GM12872 (cell line): ENCODE measurements around the gene FTCD.

Experiments
- TF ChIP-seq, protein P1 (sequence below): IDR thresholded peaks from 3 replicates; pipeline ENCODE4 v1.5.1; 2011; ENCODE audit warnings: low read depth, mild to moderate bottlenecking, low read length, moderate library complexity; ENCODE audit not compliant: insufficient read depth

FTCD gene

DNA sequence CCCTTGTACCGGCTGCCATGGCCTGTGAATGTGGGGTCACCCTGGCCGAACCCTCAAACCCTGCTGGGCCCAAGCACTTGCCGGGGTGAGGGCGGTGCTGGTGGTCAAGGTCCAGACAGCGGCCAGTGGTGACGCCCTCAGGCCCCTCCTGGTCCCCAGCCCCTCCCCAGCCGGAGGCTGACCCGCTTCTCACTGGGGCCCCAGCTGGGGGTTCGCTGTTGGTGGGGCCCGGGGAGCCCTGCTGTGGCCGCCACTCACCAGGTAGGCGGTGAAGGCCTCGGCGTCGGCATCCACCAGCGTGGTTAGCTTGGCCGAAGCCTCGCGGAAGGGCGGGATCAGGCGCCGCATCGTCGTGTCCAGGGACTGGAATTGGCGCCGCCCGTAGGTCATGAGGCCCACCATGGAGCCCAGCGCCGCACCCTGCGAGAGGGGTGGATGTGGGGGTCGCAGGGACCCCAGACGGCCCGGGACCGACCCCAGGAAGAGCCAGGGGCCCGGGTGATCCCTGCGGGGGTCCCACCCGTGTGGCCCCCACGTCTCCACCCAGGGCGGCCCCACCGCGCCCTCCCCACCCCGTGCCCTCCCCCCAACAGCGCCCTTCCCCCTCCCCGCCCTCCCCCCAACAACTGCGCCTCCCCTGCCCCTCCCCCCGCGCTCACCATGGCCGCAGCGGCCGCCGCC is 10.1 kb downstream of the FTCD start:
- TF ChIP-seq, protein P1, sequence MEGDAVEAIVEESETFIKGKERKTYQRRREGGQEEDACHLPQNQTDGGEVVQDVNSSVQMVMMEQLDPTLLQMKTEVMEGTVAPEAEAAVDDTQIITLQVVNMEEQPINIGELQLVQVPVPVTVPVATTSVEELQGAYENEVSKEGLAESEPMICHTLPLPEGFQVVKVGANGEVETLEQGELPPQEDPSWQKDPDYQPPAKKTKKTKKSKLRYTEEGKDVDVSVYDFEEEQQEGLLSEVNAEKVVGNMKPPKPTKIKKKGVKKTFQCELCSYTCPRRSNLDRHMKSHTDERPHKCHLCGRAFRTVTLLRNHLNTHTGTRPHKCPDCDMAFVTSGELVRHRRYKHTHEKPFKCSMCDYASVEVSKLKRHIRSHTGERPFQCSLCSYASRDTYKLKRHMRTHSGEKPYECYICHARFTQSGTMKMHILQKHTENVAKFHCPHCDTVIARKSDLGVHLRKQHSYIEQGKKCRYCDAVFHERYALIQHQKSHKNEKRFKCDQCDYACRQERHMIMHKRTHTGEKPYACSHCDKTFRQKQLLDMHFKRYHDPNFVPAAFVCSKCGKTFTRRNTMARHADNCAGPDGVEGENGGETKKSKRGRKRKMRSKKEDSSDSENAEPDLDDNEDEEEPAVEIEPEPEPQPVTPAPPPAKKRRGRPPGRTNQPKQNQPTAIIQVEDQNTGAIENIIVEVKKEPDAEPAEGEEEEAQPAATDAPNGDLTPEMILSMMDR: no peak

DNA sequence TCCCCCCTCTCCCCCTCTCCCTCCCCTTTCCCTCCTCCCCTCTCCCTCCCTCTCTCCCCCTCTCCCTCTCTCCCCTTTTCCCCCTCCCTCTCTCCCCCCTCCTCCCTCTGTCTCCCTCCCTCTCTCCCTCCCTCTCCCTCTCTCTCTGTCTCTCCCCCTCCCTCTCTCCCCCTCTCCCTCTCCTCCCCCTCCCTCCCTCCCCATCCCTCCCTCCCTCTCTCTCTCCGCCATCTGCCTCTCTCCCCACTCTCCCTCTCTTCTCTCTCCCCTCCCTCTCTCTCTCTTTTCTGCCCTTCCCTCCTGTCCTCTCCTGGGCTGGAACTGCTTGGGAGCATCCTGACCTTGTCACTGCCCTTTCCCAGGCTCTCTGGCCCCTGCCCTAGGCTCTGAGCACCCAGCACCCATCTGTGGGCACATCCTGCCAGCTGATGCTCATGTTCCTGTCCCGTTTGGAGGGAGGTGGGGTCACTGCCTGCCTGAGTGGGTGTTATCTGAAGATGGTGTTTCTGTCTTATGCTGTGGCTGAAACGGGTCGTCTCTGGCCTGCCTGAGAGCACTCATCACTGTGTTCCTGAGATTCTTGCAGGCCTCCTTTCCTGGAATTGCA is 10.8 kb downstream of the FTCD start:
- TF ChIP-seq, protein P1: no peak

DNA sequence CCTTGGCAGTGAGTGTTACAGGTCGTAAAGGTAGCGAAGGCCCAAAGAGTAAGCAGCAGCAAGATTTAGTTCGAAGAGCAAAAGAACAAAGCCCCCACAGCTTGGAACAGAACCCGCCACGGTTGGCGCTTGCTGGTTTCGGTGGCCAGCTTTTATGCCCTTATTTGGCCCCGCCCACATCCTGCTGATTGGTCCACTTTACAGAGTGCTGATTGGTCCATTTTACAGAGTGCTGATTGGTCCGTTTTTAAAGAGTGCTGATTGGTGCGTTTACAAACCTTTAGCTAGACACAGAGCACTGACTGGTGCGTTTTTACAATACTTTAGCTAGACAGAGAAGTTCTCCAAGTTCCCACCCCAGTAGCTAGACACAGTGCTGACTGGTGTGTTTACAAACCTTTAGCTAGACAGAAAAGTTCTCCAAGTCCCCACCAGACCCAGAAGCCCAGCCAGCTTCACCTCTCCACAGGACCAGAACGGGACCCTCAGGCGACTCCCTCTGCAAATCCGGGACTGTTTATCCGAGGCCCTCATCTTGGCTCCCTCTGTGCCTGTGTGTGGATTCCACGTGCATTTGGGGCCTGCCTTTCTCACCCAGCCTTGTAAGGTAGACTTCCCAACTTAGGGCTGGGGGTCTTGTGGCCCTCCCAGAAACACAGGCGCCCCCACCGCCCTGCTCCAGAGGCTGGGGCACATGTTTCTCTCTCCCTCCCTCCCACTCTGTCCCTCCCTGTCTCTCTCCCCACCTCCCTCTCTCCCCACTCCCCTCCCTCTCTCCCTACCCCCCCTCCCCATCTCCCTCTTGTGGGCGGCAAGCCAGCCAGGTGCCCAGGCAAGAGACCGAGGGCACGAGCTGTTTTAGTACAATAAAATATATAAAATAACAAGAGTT is 12.6 kb downstream of the FTCD start:
- TF ChIP-seq, protein P1: no peak

DNA sequence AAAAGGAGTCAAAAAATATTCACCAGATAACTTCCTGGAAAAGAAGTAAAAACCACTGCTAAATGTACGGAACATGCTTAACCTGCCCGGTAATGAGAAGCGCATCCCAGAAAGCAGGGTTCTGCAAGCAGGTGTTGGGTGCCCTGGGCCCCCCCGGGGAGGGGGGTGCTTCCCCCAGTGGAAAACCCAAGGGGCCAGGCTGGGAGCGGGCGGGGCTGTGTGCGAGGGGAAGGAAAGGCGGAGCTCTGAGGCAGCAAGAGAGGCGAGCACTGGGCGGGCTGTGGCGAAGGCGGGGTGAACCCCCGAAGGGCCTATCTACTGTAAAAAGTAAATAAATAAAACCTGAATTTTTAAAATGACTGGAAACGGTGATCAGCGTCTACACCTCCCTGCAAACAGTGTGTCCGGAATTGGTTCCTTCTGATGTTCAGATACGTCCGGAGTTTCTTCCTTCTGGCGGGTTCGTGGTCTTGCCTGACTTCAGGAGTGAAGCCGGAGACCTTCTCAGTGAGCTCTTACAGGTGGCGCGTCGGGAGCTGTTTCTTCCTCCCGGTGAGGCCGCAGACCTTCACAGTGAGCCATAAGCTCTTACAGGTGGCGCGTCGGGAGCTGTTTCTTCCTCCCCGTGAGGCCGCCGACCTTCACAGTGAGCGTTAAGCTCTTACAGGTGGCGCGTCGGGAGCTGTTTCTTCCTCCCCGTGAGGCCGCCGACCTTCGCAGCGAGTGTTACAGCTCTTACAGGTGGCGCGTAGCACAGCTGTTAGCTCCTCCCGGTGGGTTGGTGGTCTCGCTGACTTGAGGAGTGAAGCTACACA is 13.4 kb downstream of the FTCD start:
- TF ChIP-seq, protein P1: no peak

DNA sequence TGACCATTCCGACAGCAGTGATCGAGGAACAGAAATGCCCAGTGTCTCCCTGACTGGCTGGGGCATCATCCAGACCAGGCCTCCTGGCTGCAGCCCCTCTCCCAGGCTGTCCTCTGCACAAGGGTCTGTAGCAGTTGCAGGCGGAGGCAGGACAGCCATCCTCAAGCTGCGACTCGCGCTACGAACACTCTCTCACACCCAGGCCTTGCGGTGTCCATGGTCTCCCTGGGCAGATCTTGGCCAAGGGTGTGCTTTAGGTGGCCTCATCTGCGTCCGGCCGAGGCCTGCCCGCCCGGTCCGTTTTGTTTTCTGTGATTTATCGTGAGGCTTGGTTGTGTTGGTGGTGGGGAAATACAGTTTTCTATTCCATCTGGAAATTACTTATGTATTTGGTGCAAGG is 15.7 kb downstream of the FTCD start:
- TF ChIP-seq, protein P1: no peak

DNA sequence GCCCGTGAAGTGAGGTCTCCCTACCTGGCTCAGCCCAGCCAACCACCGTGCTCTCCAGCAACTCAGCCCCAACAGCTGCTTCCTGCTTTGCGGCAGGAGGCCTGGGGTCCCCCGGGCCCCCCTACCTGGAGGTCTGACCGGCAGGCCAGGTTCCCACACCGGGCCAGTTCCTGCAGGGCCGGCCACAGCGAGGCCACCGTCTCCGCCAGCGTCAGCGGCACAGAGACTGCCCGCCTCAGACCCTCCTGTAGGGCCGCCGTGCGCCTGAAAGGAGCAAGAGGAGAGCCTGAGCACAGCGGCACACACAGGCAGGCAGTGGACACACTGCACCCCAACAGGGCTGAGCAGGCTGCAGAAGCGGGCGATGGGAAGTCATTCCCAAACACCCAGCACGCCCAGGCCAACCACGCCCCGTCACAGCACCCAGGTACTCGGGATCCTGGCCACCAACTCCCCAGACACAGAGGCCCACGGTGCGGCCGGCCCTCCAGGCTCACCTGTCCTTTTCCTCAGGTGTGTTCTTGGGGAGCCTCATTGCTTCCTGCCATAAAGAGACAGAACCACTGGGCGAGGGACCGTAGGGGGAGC is 16.9 kb downstream of the FTCD start:
- TF ChIP-seq, protein P1: no peak
